Cerebellar cortex (tissue), 1 donor: ENCODE data around the gene MYL12B.
A peak's percentile ranks its signal among the peaks of the same experiment; 100 is the strongest.

Experiments
- DNase-seq: peaks from one replicate; pipeline ENCODE4 v3.0.0-alpha.2; 2015; ENCODE audit warnings: low spot score

The MYL12B gene

GRCh38 chr18:3235846-3236245 is 26.1 kb upstream of the MYL12B start:
- no peak for DNase-seq

GRCh38 chr18:3236470-3236869 is 25.5 kb upstream of the MYL12B start:
- DNase-seq: no peak

GRCh38 chr18:3238742-3239141 is 23.2 kb upstream of the MYL12B start:
- no peak for DNase-seq

GRCh38 chr18:3245185-3245564 is 16.8 kb upstream of the MYL12B start:
- DNase-seq: no peak

- peak; percentile 90 for DNase-seq
Observed at GRCh38 chr18:3245853-3246634, 15.9 kb upstream of the MYL12B start.

- DNase-seq: no peak
Observed at GRCh38 chr18:3246635-3247239, 15.2 kb upstream of the MYL12B start.

- DNase-seq: peak; percentile 97
Observed at GRCh38 chr18:3247240-3248061, 14.5 kb upstream of the MYL12B start, which contains the start of gene MYL12A. Gene MYL12A, plus strand, starts transcription at chr18:3247801. Its CDS starts 5,447 bp downstream, at chr18:3253248.

GRCh38 chr18:3248062-3248657 is 13.8 kb upstream of the MYL12B start:
- DNase-seq: no peak

GRCh38 chr18:3248658-3249359 is 13.1 kb upstream of the MYL12B start:
- no peak for DNase-seq

GRCh38 chr18:3250237-3251107 is 11.5 kb upstream of the MYL12B start:
- DNase-seq: no peak

GRCh38 chr18:3251249-3251962 is 10.5 kb upstream of the MYL12B start:
- no peak for DNase-seq

- no peak for DNase-seq
Observed at GRCh38 chr18:3251963-3252277, 10.0 kb upstream of the MYL12B start.

- no peak for DNase-seq
Observed at GRCh38 chr18:3252843-3253242, 9.1 kb upstream of the MYL12B start.

GRCh38 chr18:3254725-3255124 is 7.2 kb upstream of the MYL12B start:
- no peak for DNase-seq

- DNase-seq: no peak
Observed at GRCh38 chr18:3255611-3256165, 6.2 kb upstream of the MYL12B start.

- no peak for DNase-seq
Observed at GRCh38 chr18:3256693-3257626, 5.0 kb upstream of the MYL12B start.

GRCh38 chr18:3257627-3258120 is 4.3 kb upstream of the MYL12B start:
- no peak for DNase-seq

GRCh38 chr18:3260995-3261372 is 949 bp upstream of the MYL12B start:
- DNase-seq: no peak
